DOHH2 (cell line): ENCODE results near the gene RRAGA.

Experiments
- EZH2phosphoT487 ChIP-seq: fragments of 200-600 bp; sonication (generic); IDR thresholded peaks from 2 replicates; pipeline ENCODE4 v1.6.1; 2017; ENCODE audit warnings: borderline replicate concordance, mild to moderate bottlenecking, antibody characterized with exemption, low read length, moderate library complexity, mixed read lengths
- TF ChIP-seq, protein P1 (sequence below): fragments of 200-600 bp; sonication (generic); IDR thresholded peaks from one replicate; pipeline ENCODE4 v1.5.1; 2014; ENCODE audit warnings: antibody characterized with exemption, mild to moderate bottlenecking, low read depth, low read length; ENCODE audit not compliant: poor library complexity, severe bottlenecking

DNA sequence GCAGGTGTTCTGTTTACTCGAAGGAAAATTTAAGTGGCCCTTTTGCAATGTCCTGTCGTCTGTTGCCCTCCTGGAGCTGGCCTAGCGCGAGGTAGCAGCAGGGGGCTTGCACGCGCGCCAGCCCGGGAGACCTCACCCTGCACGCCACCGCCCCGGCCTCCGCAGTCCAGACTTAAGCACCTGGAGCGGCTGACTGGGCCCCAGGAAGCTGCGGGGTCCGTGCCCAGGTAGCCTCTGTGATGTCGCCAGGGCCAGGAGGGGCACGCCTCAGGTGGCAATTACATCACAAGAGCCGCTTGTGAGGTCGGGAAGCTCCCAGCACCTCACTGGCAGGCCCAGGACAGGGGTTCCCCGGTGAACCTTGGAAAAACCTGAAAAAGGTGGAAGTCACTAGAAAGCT lies 16.2 kb upstream of the RRAGA start, which contains the start of gene SAXO1:
- TF ChIP-seq, protein P1, sequence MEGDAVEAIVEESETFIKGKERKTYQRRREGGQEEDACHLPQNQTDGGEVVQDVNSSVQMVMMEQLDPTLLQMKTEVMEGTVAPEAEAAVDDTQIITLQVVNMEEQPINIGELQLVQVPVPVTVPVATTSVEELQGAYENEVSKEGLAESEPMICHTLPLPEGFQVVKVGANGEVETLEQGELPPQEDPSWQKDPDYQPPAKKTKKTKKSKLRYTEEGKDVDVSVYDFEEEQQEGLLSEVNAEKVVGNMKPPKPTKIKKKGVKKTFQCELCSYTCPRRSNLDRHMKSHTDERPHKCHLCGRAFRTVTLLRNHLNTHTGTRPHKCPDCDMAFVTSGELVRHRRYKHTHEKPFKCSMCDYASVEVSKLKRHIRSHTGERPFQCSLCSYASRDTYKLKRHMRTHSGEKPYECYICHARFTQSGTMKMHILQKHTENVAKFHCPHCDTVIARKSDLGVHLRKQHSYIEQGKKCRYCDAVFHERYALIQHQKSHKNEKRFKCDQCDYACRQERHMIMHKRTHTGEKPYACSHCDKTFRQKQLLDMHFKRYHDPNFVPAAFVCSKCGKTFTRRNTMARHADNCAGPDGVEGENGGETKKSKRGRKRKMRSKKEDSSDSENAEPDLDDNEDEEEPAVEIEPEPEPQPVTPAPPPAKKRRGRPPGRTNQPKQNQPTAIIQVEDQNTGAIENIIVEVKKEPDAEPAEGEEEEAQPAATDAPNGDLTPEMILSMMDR, result no peak
- TF ChIP-seq EZH2phosphoT487, result no peak
